Adipose tissue (tissue), 3 donors: ENCODE measurements around the gene CTCFL. TPM values are rescaled to one million over a fixed set of nuclear protein-coding genes. Genes with fewer than 3 reads are reported as not detected.

ENCODE experiments used
- polyA plus RNA-seq, 3 donors: library from polyadenylated mRNA; stranded (reverse); fragments of 200-250 nt; gene quantifications; one replicate each; pipeline ENCODE4 v1.2.3, GENCODE V29; 2013
- donor health status: healthy with polysubstance abuse.
- donor health status: Bipolar disorder and iron deficiency.
- donor health status: healthy.

CTCFL gene
- polyA plus RNA-seq, 3 donors: 0.04 to 0.11 TPM; not detected in 1

Other genes with a start within 250 kb of the CTCFL start
- not detected for gene SPO11, start 195.3 kb downstream of the CTCFL start, polyA plus RNA-seq
- 10 to 100 TPM in 2 of 3 donors, 1 to 10 TPM in 1; 9.2 to 17.5 (median 12.3) TPM for gene RAE1, start 173.9 kb downstream of the CTCFL start, polyA plus RNA-seq
- gene RBM38, start 133.7 kb downstream of the CTCFL start, polyA plus RNA-seq: 10 to 100 TPM in 2 of 3 donors, 1 to 10 TPM in 1; 9.9 to 17.3 (median 10.1) TPM
- 100 to 1,000 TPM in 1 of 3 donors, 10 to 100 TPM in 2; 20.8 to 161 (median 49.9) TPM for gene PCK1, start 36.0 kb upstream of the CTCFL start, polyA plus RNA-seq
- gene ZBP1, start 95.3 kb upstream of the CTCFL start, polyA plus RNA-seq: 1 to 10 TPM in 1 of 3 donors, under 1 TPM in 2; 0.15 to 1.2 (median 0.58) TPM
- gene PMEPA1, start 184.9 kb upstream of the CTCFL start, polyA plus RNA-seq: 100 to 1,000 TPM in 1 of 3 donors, 10 to 100 TPM in 2; 15.0 to 134 (median 22.1) TPM